Heart right ventricle (tissue), 16 donors: Measurements from ENCODE around the gene DAZL. TPM values are rescaled to one million over a fixed set of nuclear protein-coding genes. Genes with fewer than 3 reads are reported as not detected.

Experiments
- ATAC-seq, 8 donors: fragments of 200-7000 bp; cut with Tn5 transposase; one replicate each; pipeline ENCODE4 v1.9.1; 2020; ENCODE audit warnings: mild to moderate bottlenecking in 8 of 8, moderate library complexity in 8 of 8, moderate number of reproducible peaks in 1 of 8
- DNase-seq, 2 donors: peaks; one replicate each; pipeline ENCODE4 v3.0.0-alpha.2; 2020
- H3K27ac ChIP-seq, 10 donors: fragments of 200-600 bp; sonication (generic) in 2 of 10; one replicate each; pipeline versions ENCODE4 v1.5.0 to v1.8.0; 2020 to 2022; ENCODE audit warnings: mild to moderate bottlenecking in 3 of 10
- H3K27me3 ChIP-seq, 7 donors: fragments of 200-600 bp; one replicate each; pipeline ENCODE4 v1.8.0; 2021 to 2022; ENCODE audit warnings: mild to moderate bottlenecking in 2 of 7
- H3K36me3 ChIP-seq, 9 donors: fragments of 200-600 bp; sonication (generic) in 1 of 9; one replicate each; pipeline versions ENCODE4 v1.5.0 to v1.8.0; 2020 to 2022; ENCODE audit warnings: mild to moderate bottlenecking in 2 of 9
- H3K4me1 ChIP-seq, 9 donors: fragments of 200-600 bp; sonication (generic) in 1 of 9; one replicate each; pipeline versions ENCODE4 v1.5.0 to v1.8.0; 2020 to 2022; ENCODE audit warnings: mild to moderate bottlenecking in 4 of 9
- H3K4me3 ChIP-seq, 10 donors: fragments of 200-600 bp; sonication (generic) in 2 of 10; one replicate each; pipeline versions ENCODE4 v1.5.0 to v1.8.0; 2020 to 2022; ENCODE audit warnings: mild to moderate bottlenecking in 7 of 10, moderate library complexity in 2 of 10
- H3K9me3 ChIP-seq, 11 donors: fragments of 200-600 bp in 10 of 11; sonication (generic) in 2 of 11; one replicate each; pipeline versions ENCODE4 v1.5.0 to v1.8.0; 2013 to 2022; ENCODE audit warnings: mild to moderate bottlenecking in 2 of 11, control low read depth in 1 of 11, moderate library complexity in 1 of 11
- whole genome bisulfite sequencing, 2 donors: extraction: QIAGEN DNeasy Blood & Tissue Kit; methylation state at CpG; one replicate each; pipeline ENCODE4 v1.1.7; 2013; ENCODE audit warnings: inconsistent platforms in 1 of 2; 5-methylcytosine and 5-hydroxymethylcytosine counted together
- intact Hi-C, 10 donors: fragments of 100-400 bp; cut with DNase I; formaldehyde crosslinking; loops; one replicate each; pipeline versions ENCODE4 v1.11.1 to v1.14.2; 2022
- polyA plus RNA-seq, 2 donors: library from polyadenylated mRNA; stranded (reverse); fragments of 200-250 nt; gene quantifications; one replicate each; pipeline ENCODE4 v1.2.3, GENCODE V29; 2013
- total RNA-seq, 10 donors: library from RNA; stranded (reverse); fragmentation: NEBNext Ultra II Directional in 3 of 10; extraction: Animal tissue kit (Norgen Biotek cat#: 25700) in 3 of 10; gene quantifications; one replicate each; pipeline versions ENCODE4 v1.2.1 to v1.2.4, GENCODE V29; 2021 to 2023
- TF ChIP-seq, protein P1 (sequence below), 9 donors: fragments of 200-600 bp; sonication (generic) in 2 of 9; IDR thresholded peaks; one replicate each; pipeline versions ENCODE4 v1.5.0 to v1.8.0; 2021 to 2022; ENCODE audit warnings: antibody characterized with exemption in 9 of 9, mild to moderate bottlenecking in 5 of 9, moderate library complexity in 1 of 9
- donor health status: Arrhythmogenic right ventricular cardiomyopathy.
- donor health status: ischemic (EF 13 %, LVEDD 7.1; RV severe dilation, severe dysfunction).
- donor health status: healthy with polysubstance abuse.
- donor health status: DM: no; HTN: yes; CAD: no.
- donor health status: DM: no; HTN: no; CAD: no.
- donor health status: ischemic (EF 25% LVEDD 6.9; RV normal size, moderate dysfunction).
- donor health status: ischemic (EF 25% LVEDD 5.7; RV mildly dilated, moderate dysfunction).
- donor health status: healthy.
- donor health status: DM: yes; HTN: yes; CAD: no.
- donor health status: Ischemic cardiomyopathy.
- donor health status: ischemic (EF 35%, LVEDD 5.7; RV mildly dilated, moderate dysfunction).
- donor health status: nonischemic (EF 11% LVEDD 7.7; RV severe dilation, severe dysfunction).
- donor health status: DM: yes; HTN: yes; CAD: no.
- donor health status: PGD.
- donor health status: ischemic (EF 29% LVEDD 5.4; RV normal size, mild dysfunction).
- donor health status: nonischemic (EF 23%, LVEDD 6.1; RV moderate dilation, normal function).

The DAZL gene
- total and polyA plus RNA-seq, 12 donors: not detected

DNA sequence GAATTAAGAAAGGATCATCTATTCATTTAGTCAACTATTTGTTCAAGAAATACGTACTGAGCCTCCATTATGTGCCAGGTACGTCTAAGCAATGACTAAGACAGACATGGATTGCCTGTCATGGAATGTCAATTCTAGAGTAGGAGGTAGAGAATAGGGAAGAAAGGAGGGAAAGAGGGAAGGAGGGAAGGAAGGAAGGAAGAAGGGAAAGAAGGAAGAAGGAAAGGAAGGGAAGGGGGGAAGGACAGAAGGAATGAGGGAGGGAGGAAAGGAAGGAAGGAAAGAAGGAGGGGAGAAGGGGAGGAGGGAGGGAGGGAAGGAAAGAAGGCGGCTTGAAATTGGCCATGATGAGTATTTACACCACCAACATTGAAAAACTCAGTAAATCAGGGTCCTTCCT is 52.5 kb downstream of the DAZL start:
- no peak for DNase-seq
- Histone ChIP-seq H3K36me3 (no peaks in the 10 kb centered on the region), H3K27ac (no peak overlapping the region), H3K27me3 (no peaks in the 10 kb centered on the region), H3K4me3 (no peak overlapping the region), H3K4me1 (peaks cover 0 to 18% (median 10%) of the 10 kb centered on the region in 9 donors), H3K9me3 (peaks cover 0 to 7% (median 0%) of the 10 kb centered on the region in 11 donors)
- no peak for ATAC-seq
- intact Hi-C loops: loop anchor here in 6 of 10 donors (5.0 to 10.0 kb wide), 7 partner anchors 260 to 738 kb away; partner anchors contain the start of gene OXNAD1 (in 1 of the 6)
- TF ChIP-seq, protein P1, sequence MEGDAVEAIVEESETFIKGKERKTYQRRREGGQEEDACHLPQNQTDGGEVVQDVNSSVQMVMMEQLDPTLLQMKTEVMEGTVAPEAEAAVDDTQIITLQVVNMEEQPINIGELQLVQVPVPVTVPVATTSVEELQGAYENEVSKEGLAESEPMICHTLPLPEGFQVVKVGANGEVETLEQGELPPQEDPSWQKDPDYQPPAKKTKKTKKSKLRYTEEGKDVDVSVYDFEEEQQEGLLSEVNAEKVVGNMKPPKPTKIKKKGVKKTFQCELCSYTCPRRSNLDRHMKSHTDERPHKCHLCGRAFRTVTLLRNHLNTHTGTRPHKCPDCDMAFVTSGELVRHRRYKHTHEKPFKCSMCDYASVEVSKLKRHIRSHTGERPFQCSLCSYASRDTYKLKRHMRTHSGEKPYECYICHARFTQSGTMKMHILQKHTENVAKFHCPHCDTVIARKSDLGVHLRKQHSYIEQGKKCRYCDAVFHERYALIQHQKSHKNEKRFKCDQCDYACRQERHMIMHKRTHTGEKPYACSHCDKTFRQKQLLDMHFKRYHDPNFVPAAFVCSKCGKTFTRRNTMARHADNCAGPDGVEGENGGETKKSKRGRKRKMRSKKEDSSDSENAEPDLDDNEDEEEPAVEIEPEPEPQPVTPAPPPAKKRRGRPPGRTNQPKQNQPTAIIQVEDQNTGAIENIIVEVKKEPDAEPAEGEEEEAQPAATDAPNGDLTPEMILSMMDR (IDR thresholded peaks at IDR 0.05): no peak
- WGBS, 2 donors: 72 to 75% methylated on average over 3 of the region's 3 CpGs

DNA sequence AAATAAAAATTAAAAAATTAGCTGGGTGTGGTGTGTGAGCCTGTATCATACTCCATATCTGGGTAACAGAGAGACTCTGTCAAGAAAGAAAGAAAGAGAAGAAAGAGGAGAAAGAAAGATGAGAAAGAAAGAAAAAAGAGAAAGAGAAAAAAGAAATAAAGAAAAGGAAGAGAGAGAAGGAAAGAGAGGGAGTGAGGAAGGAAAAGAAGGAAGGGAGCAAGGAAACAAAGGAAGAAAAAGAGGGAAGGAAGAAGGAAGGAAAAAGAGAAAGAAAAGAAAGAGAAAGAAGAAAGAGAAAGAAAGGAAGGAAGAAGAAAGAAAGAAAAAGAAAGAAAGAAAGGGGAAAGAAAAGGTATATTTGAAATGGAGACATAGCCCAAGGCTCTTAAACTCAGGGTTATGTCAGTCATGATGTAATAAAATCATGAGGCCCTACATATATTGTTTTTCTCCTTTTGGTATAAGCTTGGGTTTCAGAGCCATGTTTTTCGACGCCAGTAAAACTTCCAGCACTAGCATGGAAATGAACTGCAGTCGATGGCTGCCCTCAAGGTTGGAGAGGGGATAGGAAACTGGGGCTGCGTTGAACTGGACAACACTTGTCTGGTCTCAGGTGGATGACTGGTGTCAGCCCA is 53.8 kb downstream of the DAZL start:
- no peaks in the 10 kb centered on the region for H3K36me3 ChIP-seq
- WGBS, 2 donors: 88 to 93% methylated on average over 4 of the region's 4 CpGs
- peaks cover 0 to 31% (median 14%) of the 10 kb centered on the region in 9 donors for H3K4me1 ChIP-seq
- no peak overlapping the region for H3K27ac ChIP-seq
- intact Hi-C loops: loop anchor here in 9 of 10 donors (2.0 to 10.0 kb wide), 9 partner anchors 259 to 737 kb away; partner anchors contain the start of gene OXNAD1 (in 1 of the 9)
- TF ChIP-seq, protein P1 (IDR thresholded peaks at IDR 0.05): no peak
- no peak for DNase-seq
- peaks cover 0 to 7% (median 0%) of the 10 kb centered on the region in 11 donors for H3K9me3 ChIP-seq
- peak in 1 of 8 donors; percentile 12 for ATAC-seq
- H3K27me3 ChIP-seq: no peaks in the 10 kb centered on the region
- H3K4me3 ChIP-seq: no peak overlapping the region

DNA sequence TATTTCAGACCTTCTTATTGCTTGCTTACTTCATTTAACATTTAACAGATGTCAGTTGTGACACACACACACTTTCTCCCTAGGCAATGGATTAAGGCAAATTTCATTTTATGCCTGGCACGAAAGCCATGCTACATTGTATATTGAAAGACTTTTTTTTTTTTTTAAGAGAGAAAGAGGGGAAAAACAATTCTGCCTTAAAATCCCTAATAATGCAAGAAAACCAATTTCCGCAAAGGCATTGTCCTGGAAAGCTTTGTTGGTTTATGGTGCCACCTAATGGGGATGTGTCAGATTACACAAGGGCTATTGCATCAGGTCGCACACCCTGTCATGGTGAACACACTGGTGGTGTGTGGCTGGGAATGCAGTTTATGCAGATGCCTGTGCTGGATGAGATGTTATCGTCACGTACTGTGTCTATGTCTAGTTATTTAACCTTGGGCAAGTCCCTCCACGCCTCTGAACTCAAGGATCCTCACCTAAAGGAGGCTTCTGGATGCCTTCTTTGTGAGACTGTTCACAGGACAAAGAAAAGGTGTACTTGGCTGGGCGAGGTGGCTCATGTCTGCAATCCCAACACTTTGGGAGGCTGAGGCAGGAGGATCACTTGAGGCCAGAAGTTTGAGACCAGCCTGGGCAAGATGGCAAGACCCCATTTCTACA is 54.4 kb downstream of the DAZL start:
- DNase-seq (peak in 1 of 2 donors; percentile 77), ATAC-seq (peak; percentile 68 to 91 (median 78))
- H3K4me1 ChIP-seq: peaks cover 0 to 37% (median 17%) of the 10 kb centered on the region in 9 donors
- TF ChIP-seq, protein P1 (IDR thresholded peaks at IDR 0.05): peak; percentile 80 to 96 (median 91)
- H3K27me3 ChIP-seq: no peaks in the 10 kb centered on the region
- H3K9me3 ChIP-seq: peaks cover 0 to 7% (median 0%) of the 10 kb centered on the region in 11 donors
- no peaks in the 10 kb centered on the region for H3K36me3 ChIP-seq
- intact Hi-C loops: loop anchor here in 9 of 10 donors (1.0 to 10.0 kb wide), 13 partner anchors 259 to 736 kb away; partner anchors contain the start of gene OXNAD1 (in 1 of the 9)
- H3K4me3 ChIP-seq: peak overlapping the region in 6 of 10 donors; percentile 7 to 35 (median 26)
- H3K27ac ChIP-seq: peak overlapping the region in 6 of 10 donors; percentile 4 to 62 (median 51)
- 14 to 15% methylated on average over 7 of the region's 7 CpGs for whole genome bisulfite sequencing, 2 donors

GRCh38 chr3:16550305-16550675 is 54.9 kb downstream of the DAZL start:
- DNase-seq (no peak), ATAC-seq (peak in 4 of 8 donors; percentile 22 to 42 (median 30))
- Histone ChIP-seq H3K27ac (peak overlapping the region in 6 of 10 donors; percentile 4 to 62 (median 51)), H3K4me1 (peaks cover 0 to 40% (median 17%) of the 10 kb centered on the region in 9 donors), H3K9me3 (peaks cover 0 to 7% (median 0%) of the 10 kb centered on the region in 11 donors), H3K36me3 (no peaks in the 10 kb centered on the region), H3K4me3 (peak overlapping the region in 6 of 10 donors; percentile 7 to 35 (median 26)), H3K27me3 (no peaks in the 10 kb centered on the region)
- 30 to 46% methylated on average over 4 of the region's 4 CpGs for WGBS, 2 donors
- intact Hi-C loops: loop anchor here in 9 of 10 donors (1.0 to 10.0 kb wide), 13 partner anchors 258 to 735 kb away; partner anchors contain the start of gene OXNAD1 (in 1 of the 9)
- TF ChIP-seq, protein P1 (IDR thresholded peaks at IDR 0.05): no peak
